HEK293 (cell line): ENCODE data around the gene AMOTL1.

Source experiments
- CTCF ChIP-seq: fragments of 450-650 bp; formaldehyde crosslinking; IDR thresholded peaks from 2 replicates; pipeline ENCODE4 v1.5.1; 2016; ENCODE audit warnings: missing biosample characterization, missing genetic modification characterization
- GLI2 ChIP-seq: fragments of 450-650 bp; formaldehyde crosslinking; IDR thresholded peaks from 2 replicates; pipeline ENCODE4; 2017; ENCODE audit warnings: missing biosample characterization, missing genetic modification characterization, low read depth, borderline replicate concordance
- HOXC10 ChIP-seq: sonication (generic); formaldehyde crosslinking; IDR thresholded peaks from 2 replicates; pipeline ENCODE4 v1.8.1; 2023; ENCODE audit warnings: mild to moderate bottlenecking, missing genetic modification reagents
- OSR2 ChIP-seq: fragments of 450-650 bp; formaldehyde crosslinking; IDR thresholded peaks from 2 replicates; pipeline ENCODE4 v1.5.1; 2016; ENCODE audit warnings: missing biosample characterization, missing genetic modification characterization
- PRDM4 ChIP-seq: fragments of 450-650 bp; formaldehyde crosslinking; IDR thresholded peaks from 2 replicates; pipeline ENCODE4 v1.5.1; 2017; ENCODE audit warnings: missing biosample characterization, missing genetic modification characterization
- REST ChIP-seq: fragments of 450-650 bp; formaldehyde crosslinking; IDR thresholded peaks from 2 replicates; pipeline ENCODE4 v1.5.1; 2016; ENCODE audit warnings: missing biosample characterization, missing genetic modification characterization
- YY1 ChIP-seq: fragments of 450-650 bp; formaldehyde crosslinking; IDR thresholded peaks from 2 replicates; pipeline ENCODE4 v1.5.1; 2018; ENCODE audit warnings: missing biosample characterization, missing genetic modification characterization
- YY2 ChIP-seq: fragments of 450-650 bp; formaldehyde crosslinking; IDR thresholded peaks from 2 replicates; pipeline ENCODE4 v1.5.1; 2016; ENCODE audit warnings: missing biosample characterization, missing genetic modification characterization
- ZBTB20 ChIP-seq: fragments of 450-650 bp; formaldehyde crosslinking; IDR thresholded peaks from 2 replicates; pipeline ENCODE4 v1.5.1; 2016; ENCODE audit warnings: missing biosample characterization, missing genetic modification characterization
- ZNF280D ChIP-seq: fragments of 450-650 bp; formaldehyde crosslinking; IDR thresholded peaks from 2 replicates; pipeline ENCODE4 v1.5.1; 2016; ENCODE audit warnings: missing biosample characterization, missing genetic modification characterization
- ZNF350 ChIP-seq: fragments of 450-650 bp; formaldehyde crosslinking; IDR thresholded peaks from 2 replicates; pipeline ENCODE4 v1.5.0; 2017; ENCODE audit warnings: missing biosample characterization, mild to moderate bottlenecking, missing genetic modification characterization
- ZNF558 ChIP-seq: fragments of 450-650 bp; formaldehyde crosslinking; IDR thresholded peaks from 2 replicates; pipeline ENCODE4 v1.5.1; 2016; ENCODE audit warnings: missing biosample characterization, missing genetic modification characterization
- ZSCAN16 ChIP-seq: fragments of 450-650 bp; formaldehyde crosslinking; IDR thresholded peaks from 2 replicates; pipeline ENCODE4 v1.5.1; 2016; ENCODE audit warnings: missing biosample characterization, missing genetic modification characterization

GRCh38 chr11:94793002-94793401 lies 24.8 kb downstream of the AMOTL1 start:
- TF ChIP-seq HOXC10 (CRISPR knock-in tag), result no peak
- TF ChIP-seq CTCF, result no peak
- TF ChIP-seq ZSCAN16, result no peak
- TF ChIP-seq ZBTB20, result no peak
- TF ChIP-seq YY1, result no peak
- TF ChIP-seq ZNF558, result no peak
- no peak for TF ChIP-seq ZNF350 (tag by site-specific recombination)
- TF ChIP-seq PRDM4 (tag by site-specific recombination), result no peak
- TF ChIP-seq REST (tag by site-specific recombination), result no peak
- TF ChIP-seq YY2 (tag by site-specific recombination), result no peak
- no peak for TF ChIP-seq GLI2 (tag by site-specific recombination)
- no peak for TF ChIP-seq ZNF280D (tag by site-specific recombination)
- no peak for TF ChIP-seq OSR2 (tag by site-specific recombination)
